ENCODE results near the gene LIPM. TPM values are rescaled to one million over a fixed set of nuclear protein-coding genes. Genes with fewer than 3 reads are reported as not detected.

LIPM gene
- total RNA-seq, 1 donor from 2014 or later = not detected

DNA sequence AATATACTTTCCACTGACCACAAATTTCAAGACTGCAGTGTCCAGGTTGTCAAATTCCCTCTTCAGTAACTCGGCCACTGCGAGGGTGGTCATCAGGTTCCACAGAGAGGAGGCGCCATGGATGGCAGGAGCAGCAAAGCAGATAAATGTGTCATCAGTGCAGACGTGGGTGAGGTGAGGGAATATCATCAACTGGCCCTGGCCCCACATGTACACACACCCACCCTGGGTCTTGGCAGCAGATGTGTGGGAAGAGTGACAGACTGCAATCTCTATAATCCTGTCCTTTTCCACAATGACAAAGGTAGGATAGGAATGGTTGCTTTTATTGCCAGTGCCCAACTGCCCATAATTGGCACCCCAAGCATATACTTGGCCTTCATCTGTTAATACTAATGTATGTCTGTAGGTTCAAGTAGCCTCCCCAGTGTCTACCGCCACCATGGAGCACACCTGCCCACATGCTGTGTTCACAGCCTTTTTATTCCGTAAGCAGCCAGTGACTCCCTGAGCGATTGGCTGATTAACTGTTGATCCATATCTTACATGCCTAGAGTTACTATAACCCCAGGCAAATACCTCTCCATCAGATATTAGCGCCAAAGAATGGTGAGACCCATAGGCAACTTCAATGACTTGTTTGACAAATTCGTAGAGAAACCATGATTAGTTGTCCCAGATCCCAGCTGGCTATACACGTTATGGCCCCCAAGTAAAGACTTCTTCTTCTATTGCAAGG lies 16.3 kb upstream of the LIPM start:
- no peak for DNase-seq (ENCODE audit: low spot score)
- Mint-ChIP-seq H3K9me3 (no peaks in the 10 kb centered on the region), H3K36me3 (ENCODE audit: low read depth) (no peaks in the 10 kb centered on the region), H3K4me1 (ENCODE audit: low read depth) (no peaks in the 10 kb centered on the region), H3K4me3 (no peak overlapping the region), H3K27me3 (ENCODE audit: insufficient read depth) (peaks cover 31% of the 10 kb centered on the region), H3K27ac (no peak overlapping the region)
- intact Hi-C loops (cut with micrococcal nuclease) = no loop called here

DNA sequence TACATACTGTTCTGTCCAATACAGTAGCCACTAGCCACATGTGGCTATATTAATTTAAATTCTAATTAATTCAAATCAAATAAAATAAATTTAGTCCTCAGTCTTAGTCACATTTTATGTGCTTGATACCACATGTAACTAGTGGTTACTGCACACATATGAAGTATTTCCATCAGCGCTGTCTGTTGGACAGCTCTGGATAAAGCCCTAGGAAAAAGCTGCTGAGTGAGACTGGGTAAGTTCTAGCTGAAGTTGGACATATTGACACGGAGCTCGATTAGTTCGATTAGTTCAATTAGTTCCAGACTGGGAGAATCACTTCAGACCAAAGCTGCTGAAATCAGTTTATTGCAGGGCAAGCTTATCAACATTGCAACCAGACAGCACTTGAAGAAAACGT lies 15.1 kb upstream of the LIPM start:
- no peaks in the 10 kb centered on the region for H3K9me3 Mint-ChIP-seq
- DNase-seq (ENCODE audit: low spot score) = no peak
- no peak overlapping the region for H3K27ac Mint-ChIP-seq
- peaks cover 26% of the 10 kb centered on the region for H3K27me3 Mint-ChIP-seq (ENCODE audit: insufficient read depth)
- H3K36me3 Mint-ChIP-seq (ENCODE audit: low read depth) = no peaks in the 10 kb centered on the region
- peaks cover 4% of the 10 kb centered on the region for H3K4me1 Mint-ChIP-seq (ENCODE audit: low read depth)
- intact Hi-C loops (cut with micrococcal nuclease) = no loop called here
- no peak overlapping the region for H3K4me3 Mint-ChIP-seq

GRCh38 chr10:88788924-88789323 lies 13.6 kb upstream of the LIPM start:
- H3K9me3 Mint-ChIP-seq = no peaks in the 10 kb centered on the region
- peaks cover 19% of the 10 kb centered on the region for H3K4me1 Mint-ChIP-seq (ENCODE audit: low read depth)
- intact Hi-C loops (cut with micrococcal nuclease) = no loop called here
- no peak for DNase-seq (ENCODE audit: low spot score)
- no peak overlapping the region for H3K4me3 Mint-ChIP-seq
- H3K36me3 Mint-ChIP-seq (ENCODE audit: low read depth) = peaks cover 3% of the 10 kb centered on the region
- no peak overlapping the region for H3K27ac Mint-ChIP-seq
- peaks cover 21% of the 10 kb centered on the region for H3K27me3 Mint-ChIP-seq (ENCODE audit: insufficient read depth)

- intact Hi-C loops (cut with micrococcal nuclease) = loop anchor here (5.0 to 10.0 kb wide), 4 partner anchors 35 to 517 kb away; partner anchors contain the start of gene LIPK
- no peaks in the 10 kb centered on the region for H3K9me3 Mint-ChIP-seq
- H3K36me3 Mint-ChIP-seq (ENCODE audit: low read depth) = peaks cover 3% of the 10 kb centered on the region
- no peak overlapping the region for H3K4me3 Mint-ChIP-seq
- peaks cover 16% of the 10 kb centered on the region for H3K27me3 Mint-ChIP-seq (ENCODE audit: insufficient read depth)
- no peak overlapping the region for H3K27ac Mint-ChIP-seq
- peaks cover 25% of the 10 kb centered on the region for H3K4me1 Mint-ChIP-seq (ENCODE audit: low read depth)
- no peak for DNase-seq (ENCODE audit: low spot score)
Measured at GRCh38 chr10:88791924-88792323, 10.6 kb upstream of the LIPM start.

- H3K36me3 Mint-ChIP-seq (ENCODE audit: low read depth) = peaks cover 3% of the 10 kb centered on the region
- DNase-seq (ENCODE audit: low spot score) = no peak
- H3K27ac Mint-ChIP-seq = peak overlapping the region; percentile 34
- H3K9me3 Mint-ChIP-seq = no peaks in the 10 kb centered on the region
- intact Hi-C loops (cut with micrococcal nuclease) = loop anchor here (1.0 to 10.0 kb wide), 5 partner anchors 35 to 518 kb away; partner anchors contain the start of gene LIPK
- H3K27me3 Mint-ChIP-seq (ENCODE audit: insufficient read depth) = peaks cover 22% of the 10 kb centered on the region
- no peak overlapping the region for H3K4me3 Mint-ChIP-seq
- peaks cover 25% of the 10 kb centered on the region for H3K4me1 Mint-ChIP-seq (ENCODE audit: low read depth)
Measured at GRCh38 chr10:88792661-88793060, 9.9 kb upstream of the LIPM start.

DNA sequence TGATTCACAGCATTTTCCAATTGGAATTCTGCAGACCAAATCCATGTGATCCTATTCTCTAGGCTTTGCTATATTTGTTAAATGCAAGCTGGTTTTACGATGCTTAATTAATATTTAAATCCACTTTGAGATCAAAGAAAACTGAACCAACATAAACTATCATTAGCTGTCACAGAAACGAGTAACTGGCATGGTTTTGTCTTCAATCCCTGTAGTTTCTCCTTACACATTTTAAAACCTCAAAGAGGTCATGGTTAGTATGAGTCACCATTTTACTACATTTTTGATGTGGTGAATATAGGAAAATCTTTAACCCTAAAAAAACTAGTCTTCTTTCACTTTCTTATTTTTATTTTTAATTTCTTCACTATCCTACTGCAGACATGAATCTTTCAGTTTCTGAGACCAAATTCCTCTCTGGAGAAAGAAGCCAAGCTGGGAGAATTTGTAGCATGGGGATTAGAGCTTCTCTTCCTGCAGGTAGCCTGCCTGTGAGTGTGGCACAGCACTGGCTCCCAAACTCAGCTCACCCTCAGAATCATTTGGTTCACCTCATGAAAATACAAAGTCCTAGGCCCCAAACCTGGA lies 8.7 kb upstream of the LIPM start:
- no peak for DNase-seq (ENCODE audit: low spot score)
- peaks cover 25% of the 10 kb centered on the region for H3K4me1 Mint-ChIP-seq (ENCODE audit: low read depth)
- intact Hi-C loops (cut with micrococcal nuclease) = loop anchor here (1.0 to 10.0 kb wide), 7 partner anchors 31 to 519 kb away; partner anchors contain the start of gene LIPK
- peak overlapping the region; percentile 15 for H3K4me3 Mint-ChIP-seq
- peaks cover 24% of the 10 kb centered on the region for H3K27me3 Mint-ChIP-seq (ENCODE audit: insufficient read depth)
- peak overlapping the region; percentile 36 for H3K27ac Mint-ChIP-seq
- no peaks in the 10 kb centered on the region for H3K9me3 Mint-ChIP-seq
- peaks cover 3% of the 10 kb centered on the region for H3K36me3 Mint-ChIP-seq (ENCODE audit: low read depth)

GRCh38 chr10:88794731-88795130 lies 7.8 kb upstream of the LIPM start:
- H3K27me3 Mint-ChIP-seq (ENCODE audit: insufficient read depth) = peaks cover 26% of the 10 kb centered on the region
- intact Hi-C loops (cut with micrococcal nuclease) = loop anchor here (1.0 to 10.0 kb wide), 6 partner anchors 31 to 520 kb away; partner anchors contain the start of gene LIPK

GRCh38 chr10:88800152-88801125 lies 2.1 kb upstream of the LIPM start:
- Mint-ChIP-seq H3K9me3 (no peaks in the 10 kb centered on the region), H3K27ac (no peak overlapping the region), H3K27me3 (ENCODE audit: insufficient read depth) (peaks cover 45% of the 10 kb centered on the region), H3K36me3 (ENCODE audit: low read depth) (no peaks in the 10 kb centered on the region), H3K4me1 (ENCODE audit: low read depth) (peaks cover 14% of the 10 kb centered on the region), H3K4me3 (peak overlapping the region; percentile 3)
- intact Hi-C loops (cut with micrococcal nuclease) = no loop called here
- DNase-seq (ENCODE audit: low spot score) = no peak

More at GRCh38 chr10:88794731-88795130, 7.8 kb upstream of the LIPM start:
- Mint-ChIP-seq H3K27ac (no peak overlapping the region), H3K36me3 (ENCODE audit: low read depth) (peaks cover 3% of the 10 kb centered on the region), H3K9me3 (no peaks in the 10 kb centered on the region), H3K4me3 (no peak overlapping the region), H3K4me1 (ENCODE audit: low read depth) (peaks cover 25% of the 10 kb centered on the region)
- DNase-seq (ENCODE audit: low spot score) = no peak

- H3K9me3 Mint-ChIP-seq = no peaks in the 10 kb centered on the region
- H3K27ac Mint-ChIP-seq = no peak overlapping the region
- no peaks in the 10 kb centered on the region for H3K36me3 Mint-ChIP-seq (ENCODE audit: low read depth)
- intact Hi-C loops (cut with micrococcal nuclease) = no loop called here
- no peak for DNase-seq (ENCODE audit: low spot score)
- H3K4me1 Mint-ChIP-seq (ENCODE audit: low read depth) = peaks cover 14% of the 10 kb centered on the region
- H3K4me3 Mint-ChIP-seq = no peak overlapping the region
- peaks cover 27% of the 10 kb centered on the region for H3K27me3 Mint-ChIP-seq (ENCODE audit: insufficient read depth)
Measured at GRCh38 chr10:88803641-88804040, 1.1 kb downstream of the LIPM start.

DNA sequence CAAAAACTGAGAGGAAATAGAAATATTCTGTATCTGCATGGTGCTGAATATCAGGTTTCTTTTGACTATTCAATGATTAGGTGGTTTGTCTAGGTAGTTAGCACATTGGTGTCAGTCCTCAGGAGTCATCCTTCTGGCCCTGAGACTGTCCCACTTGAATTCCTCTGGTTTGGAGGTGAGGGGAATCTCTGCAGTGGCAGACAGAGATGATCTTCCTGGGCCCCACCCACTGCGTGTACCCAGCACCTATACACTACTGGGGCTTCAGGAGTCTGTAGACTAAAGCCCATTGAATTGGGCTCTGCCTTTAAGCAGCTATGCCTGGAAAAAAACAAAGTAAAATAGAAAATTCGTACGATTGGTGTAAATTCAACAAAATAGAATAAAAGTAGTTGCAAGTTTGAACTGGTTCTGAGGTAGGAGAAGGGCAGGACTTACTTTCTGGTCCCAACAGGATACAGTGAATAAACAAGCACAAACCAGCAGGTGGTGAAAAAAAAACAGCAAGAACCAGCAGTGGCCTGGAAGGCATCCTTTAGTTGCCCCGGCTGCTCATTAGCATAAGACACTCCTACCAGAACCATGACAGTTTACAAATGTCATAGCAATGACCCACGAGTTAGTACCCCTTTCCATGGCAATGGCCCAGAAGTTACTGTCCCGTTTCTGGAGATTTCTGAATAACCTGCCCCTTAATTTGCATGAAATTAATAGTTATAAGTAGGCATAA lies 1.7 kb downstream of the LIPM start:
- Mint-ChIP-seq H3K4me3 (no peak overlapping the region), H3K4me1 (ENCODE audit: low read depth) (peaks cover 14% of the 10 kb centered on the region), H3K27me3 (ENCODE audit: insufficient read depth) (peaks cover 25% of the 10 kb centered on the region), H3K9me3 (no peaks in the 10 kb centered on the region), H3K36me3 (ENCODE audit: low read depth) (no peaks in the 10 kb centered on the region), H3K27ac (no peak overlapping the region)
- no peak for DNase-seq (ENCODE audit: low spot score)
- intact Hi-C loops (cut with micrococcal nuclease) = no loop called here

DNA sequence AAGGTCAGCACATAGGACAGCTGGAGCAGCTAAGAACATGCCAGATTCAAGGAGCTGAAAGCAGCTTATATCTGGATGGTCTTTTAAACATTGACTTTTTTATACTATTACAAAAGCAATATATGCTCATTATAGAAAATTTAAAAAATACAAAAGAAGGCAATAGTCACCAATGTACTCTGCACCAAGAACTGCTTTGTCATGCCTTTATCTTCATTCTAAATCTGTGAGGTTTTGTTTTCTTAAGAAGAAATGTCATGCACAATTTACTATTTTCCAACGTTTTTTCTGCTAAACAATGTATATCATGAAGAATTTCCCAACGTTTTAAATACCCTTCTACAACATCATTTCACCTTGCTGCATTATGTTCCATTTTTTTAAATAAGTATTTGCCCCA lies 2.8 kb downstream of the LIPM start:
- Mint-ChIP-seq H3K36me3 (ENCODE audit: low read depth) (no peaks in the 10 kb centered on the region), H3K4me3 (no peak overlapping the region), H3K27ac (no peak overlapping the region), H3K27me3 (ENCODE audit: insufficient read depth) (peaks cover 23% of the 10 kb centered on the region), H3K9me3 (no peaks in the 10 kb centered on the region), H3K4me1 (ENCODE audit: low read depth) (peaks cover 16% of the 10 kb centered on the region)
- DNase-seq (ENCODE audit: low spot score) = no peak
- intact Hi-C loops (cut with micrococcal nuclease) = no loop called here

GRCh38 chr10:88805924-88806323 lies 3.4 kb downstream of the LIPM start:
- no peak for DNase-seq (ENCODE audit: low spot score)
- Mint-ChIP-seq H3K27ac (no peak overlapping the region), H3K27me3 (ENCODE audit: insufficient read depth) (peaks cover 22% of the 10 kb centered on the region), H3K36me3 (ENCODE audit: low read depth) (no peaks in the 10 kb centered on the region), H3K4me3 (no peak overlapping the region), H3K9me3 (no peaks in the 10 kb centered on the region), H3K4me1 (ENCODE audit: low read depth) (peaks cover 16% of the 10 kb centered on the region)
- intact Hi-C loops (cut with micrococcal nuclease) = no loop called here
